ENCODE results near the gene FBXL7. TPM values are rescaled to one million over a fixed set of nuclear protein-coding genes. Genes with fewer than 3 reads are reported as not detected.
"Not testable (repeated sequence)": the region's sequence is repeated elsewhere in the genome, so short reads cannot be mapped to it uniquely, and the experiment has no call there.

The FBXL7 gene
- total and polyA plus RNA-seq, 2 donors (not counting 1 experiment from before 2014, with no cell fraction given) = 6.4 to 12.9 TPM

GRCh38 chr5:15852949-15853348 lies 353.0 kb downstream of the FBXL7 start:
- no peak for DNase-seq (ENCODE audit: low read depth in 2 of 2)
- no peak overlapping the region for H3K27ac ChIP-seq (ENCODE audit: insufficient read depth, low read length)
- H4K20me1 ChIP-seq (ENCODE audit: control insufficient read depth, extremely low read depth, insufficient read depth, low read length) = no peaks in the 10 kb centered on the region
- TF ChIP-seq CTCF (conservative IDR thresholded peaks at IDR 0.05 in 1 of 2, IDR thresholded peaks at IDR 0.05 in 1 of 2; ENCODE audit: low read depth in 1 of 2, low read length in 2 of 2) (no peak), EZH2 (IDR thresholded peaks at IDR 0.05; ENCODE audit: low read length, missing control alignments) (no peak)
- H3K4me2 ChIP-seq (ENCODE audit: extremely low read depth, insufficient read depth, low read length) = no peak overlapping the region
- H3K27me3 ChIP-seq (ENCODE audit: control insufficient read depth, insufficient read depth, low read length) = no peaks in the 10 kb centered on the region
- H3K4me1 ChIP-seq (ENCODE audit: control insufficient read depth, extremely low read depth, insufficient read depth, low read length) = no peaks in the 10 kb centered on the region
- no peaks in the 10 kb centered on the region for H3K36me3 ChIP-seq (ENCODE audit: control insufficient read depth, insufficient read depth, low read length)
- H3K9me3 ChIP-seq (ENCODE audit: control insufficient read depth, insufficient read depth, low read depth, low read length) = no peaks in the 10 kb centered on the region
- H3K79me2 ChIP-seq (ENCODE audit: control insufficient read depth, insufficient read depth, low read length) = no peaks in the 10 kb centered on the region
- no peak overlapping the region for H3K4me3 ChIP-seq (replicated peaks in 1 of 4; ENCODE audit: control extremely low read depth in 1 of 4, insufficient read depth in 1 of 4, low read depth in 3 of 4, low read length in 4 of 4)
- no peak overlapping the region for H2AFZ ChIP-seq (ENCODE audit: low read length)
- no peak overlapping the region for H3K9ac ChIP-seq (ENCODE audit: insufficient read depth, low read length)

- Histone ChIP-seq H3K27ac (ENCODE audit: insufficient read depth, low read length) (no peak overlapping the region), H4K20me1 (ENCODE audit: control insufficient read depth, extremely low read depth, insufficient read depth, low read length) (no peaks in the 10 kb centered on the region), H3K4me3 (replicated peaks in 1 of 4; ENCODE audit: control extremely low read depth in 1 of 4, insufficient read depth in 1 of 4, low read depth in 3 of 4, low read length in 4 of 4) (no peak overlapping the region), H3K4me2 (ENCODE audit: extremely low read depth, insufficient read depth, low read length) (no peak overlapping the region), H3K27me3 (ENCODE audit: control insufficient read depth, insufficient read depth, low read length) (no peaks in the 10 kb centered on the region), H3K4me1 (ENCODE audit: control insufficient read depth, extremely low read depth, insufficient read depth, low read length) (no peaks in the 10 kb centered on the region), H2AFZ (ENCODE audit: low read length) (no peak overlapping the region), H3K9ac (ENCODE audit: insufficient read depth, low read length) (no peak overlapping the region), H3K79me2 (ENCODE audit: control insufficient read depth, insufficient read depth, low read length) (no peaks in the 10 kb centered on the region), H3K9me3 (ENCODE audit: control insufficient read depth, insufficient read depth, low read depth, low read length) (no peaks in the 10 kb centered on the region), H3K36me3 (ENCODE audit: control insufficient read depth, insufficient read depth, low read length) (no peaks in the 10 kb centered on the region)
- DNase-seq (ENCODE audit: low read depth in 2 of 2) = no peak
- TF ChIP-seq EZH2 (IDR thresholded peaks at IDR 0.05; ENCODE audit: low read length, missing control alignments) = no peak
- no peak for TF ChIP-seq CTCF (conservative IDR thresholded peaks at IDR 0.05 in 1 of 2, IDR thresholded peaks at IDR 0.05 in 1 of 2; ENCODE audit: low read depth in 1 of 2, low read length in 2 of 2)
Observed at GRCh38 chr5:15858326-15858725, 358.3 kb downstream of the FBXL7 start.

- TF ChIP-seq CTCF (conservative IDR thresholded peaks at IDR 0.05 in 1 of 2, IDR thresholded peaks at IDR 0.05 in 1 of 2; ENCODE audit: low read depth in 1 of 2, low read length in 2 of 2) (no peak), EZH2 (IDR thresholded peaks at IDR 0.05; ENCODE audit: low read length, missing control alignments) (no peak)
- Histone ChIP-seq H3K9ac (ENCODE audit: insufficient read depth, low read length) (no peak overlapping the region), H3K9me3 (ENCODE audit: control insufficient read depth, insufficient read depth, low read depth, low read length) (no peaks in the 10 kb centered on the region), H3K4me1 (ENCODE audit: control insufficient read depth, extremely low read depth, insufficient read depth, low read length) (no peaks in the 10 kb centered on the region), H4K20me1 (ENCODE audit: control insufficient read depth, extremely low read depth, insufficient read depth, low read length) (no peaks in the 10 kb centered on the region), H3K4me3 (replicated peaks in 1 of 4; ENCODE audit: control extremely low read depth in 1 of 4, insufficient read depth in 1 of 4, low read depth in 3 of 4, low read length in 4 of 4) (no peak overlapping the region), H3K36me3 (ENCODE audit: control insufficient read depth, insufficient read depth, low read length) (no peaks in the 10 kb centered on the region), H3K79me2 (ENCODE audit: control insufficient read depth, insufficient read depth, low read length) (no peaks in the 10 kb centered on the region), H2AFZ (ENCODE audit: low read length) (no peak overlapping the region), H3K27me3 (ENCODE audit: control insufficient read depth, insufficient read depth, low read length) (no peaks in the 10 kb centered on the region), H3K4me2 (ENCODE audit: extremely low read depth, insufficient read depth, low read length) (no peak overlapping the region), H3K27ac (ENCODE audit: insufficient read depth, low read length) (no peak overlapping the region)
- DNase-seq (ENCODE audit: low read depth in 2 of 2) = no peak
Observed at GRCh38 chr5:15864536-15865215, 364.7 kb downstream of the FBXL7 start.

- not testable (repeated sequence) for H2AFZ ChIP-seq (ENCODE audit: low read length); H3K79me2 ChIP-seq (ENCODE audit: control insufficient read depth, insufficient read depth, low read length); H3K4me1 ChIP-seq (ENCODE audit: control insufficient read depth, extremely low read depth, insufficient read depth, low read length); H3K4me3 ChIP-seq (replicated peaks in 1 of 4; ENCODE audit: control extremely low read depth in 1 of 4, insufficient read depth in 1 of 4, low read depth in 3 of 4, low read length in 4 of 4); H3K36me3 ChIP-seq (ENCODE audit: control insufficient read depth, insufficient read depth, low read length); H3K9me3 ChIP-seq (ENCODE audit: control insufficient read depth, insufficient read depth, low read depth, low read length); H3K27ac ChIP-seq (ENCODE audit: insufficient read depth, low read length); H4K20me1 ChIP-seq (ENCODE audit: control insufficient read depth, extremely low read depth, insufficient read depth, low read length); H3K9ac ChIP-seq (ENCODE audit: insufficient read depth, low read length); H3K27me3 ChIP-seq (ENCODE audit: control insufficient read depth, insufficient read depth, low read length); DNase-seq (ENCODE audit: low read depth in 2 of 2); H3K4me2 ChIP-seq (ENCODE audit: extremely low read depth, insufficient read depth, low read length)
Observed at GRCh38 chr5:15872259-15872658, 372.3 kb downstream of the FBXL7 start.

All from fibroblast of lung (primary cell).